GM23248 (cell line): ENCODE results near the gene CSMD2.

Source experiments
- EZH2 ChIP-seq: fragments of 200-600 bp; sonication (generic); IDR thresholded peaks from 2 replicates; pipeline ENCODE4 v1.6.1; 2018; ENCODE audit warnings: antibody characterized with exemption, mild to moderate bottlenecking; ENCODE audit not compliant: insufficient read depth, poor library complexity, severe bottlenecking
- EZH2phosphoT487 ChIP-seq: fragments of 200-600 bp; sonication (generic); IDR thresholded peaks from 2 replicates; pipeline ENCODE4 v1.6.1; 2018; ENCODE audit warnings: antibody characterized with exemption, moderate library complexity, mild to moderate bottlenecking, low read depth; ENCODE audit not compliant: insufficient read depth

DNA sequence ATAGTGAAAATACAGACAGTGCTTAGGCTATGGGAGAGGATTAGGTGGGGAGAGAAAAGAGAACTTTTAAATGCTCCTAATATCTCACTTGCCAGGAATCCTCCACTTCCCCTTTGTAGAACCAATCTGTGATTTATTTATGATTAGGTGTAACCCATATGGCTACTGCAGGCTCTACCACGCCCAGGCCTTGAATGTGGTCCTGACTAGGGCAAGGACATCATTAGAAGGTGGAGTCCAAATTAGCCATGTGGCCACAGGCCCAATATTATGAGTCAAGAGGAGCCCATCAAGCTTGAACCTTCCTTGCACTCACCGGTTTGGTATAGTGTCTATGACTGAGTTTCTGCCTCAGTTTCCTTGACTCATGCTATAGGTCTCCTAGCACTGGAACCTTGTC, 159.7 kb downstream of the CSMD2 start:
- TF ChIP-seq EZH2 (no peak), EZH2phosphoT487 (no peak)
